ENCODE results near the gene LRRC32.

The LRRC32 gene

DNA sequence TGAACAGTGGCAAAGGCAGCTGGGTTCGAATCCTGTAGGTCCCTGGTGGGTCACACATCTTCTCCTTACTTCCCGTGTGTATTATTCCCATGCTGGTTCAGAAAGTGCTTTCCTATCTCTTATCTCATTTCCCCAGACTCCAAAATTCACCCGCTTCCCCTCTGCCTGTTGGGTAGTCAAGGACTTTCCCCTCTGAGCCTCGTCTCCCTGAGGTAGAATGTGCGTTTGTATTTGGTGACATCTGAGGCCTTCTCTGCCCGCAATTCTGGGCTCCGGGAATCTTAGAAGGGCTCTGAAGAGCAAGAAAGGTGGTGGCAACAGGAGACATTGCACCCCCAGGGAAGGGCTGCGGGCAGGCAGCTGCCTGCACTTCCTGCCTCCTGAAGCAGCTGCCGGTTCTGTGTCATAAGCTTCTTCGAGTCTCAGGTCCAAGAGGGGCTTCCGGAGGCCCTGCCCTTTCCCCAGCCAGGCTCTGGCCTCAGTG lies 5.9 kb downstream of the LRRC32 start:
- TF ChIP-seq, protein P1, sequence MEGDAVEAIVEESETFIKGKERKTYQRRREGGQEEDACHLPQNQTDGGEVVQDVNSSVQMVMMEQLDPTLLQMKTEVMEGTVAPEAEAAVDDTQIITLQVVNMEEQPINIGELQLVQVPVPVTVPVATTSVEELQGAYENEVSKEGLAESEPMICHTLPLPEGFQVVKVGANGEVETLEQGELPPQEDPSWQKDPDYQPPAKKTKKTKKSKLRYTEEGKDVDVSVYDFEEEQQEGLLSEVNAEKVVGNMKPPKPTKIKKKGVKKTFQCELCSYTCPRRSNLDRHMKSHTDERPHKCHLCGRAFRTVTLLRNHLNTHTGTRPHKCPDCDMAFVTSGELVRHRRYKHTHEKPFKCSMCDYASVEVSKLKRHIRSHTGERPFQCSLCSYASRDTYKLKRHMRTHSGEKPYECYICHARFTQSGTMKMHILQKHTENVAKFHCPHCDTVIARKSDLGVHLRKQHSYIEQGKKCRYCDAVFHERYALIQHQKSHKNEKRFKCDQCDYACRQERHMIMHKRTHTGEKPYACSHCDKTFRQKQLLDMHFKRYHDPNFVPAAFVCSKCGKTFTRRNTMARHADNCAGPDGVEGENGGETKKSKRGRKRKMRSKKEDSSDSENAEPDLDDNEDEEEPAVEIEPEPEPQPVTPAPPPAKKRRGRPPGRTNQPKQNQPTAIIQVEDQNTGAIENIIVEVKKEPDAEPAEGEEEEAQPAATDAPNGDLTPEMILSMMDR (IDR thresholded peaks at IDR 0.05) = no peak

- TF ChIP-seq, protein P1 (IDR thresholded peaks at IDR 0.05) = no peak
These were observed 6.6 kb downstream of the LRRC32 start for GRCh38 chr11:76663912-76664440.

- TF ChIP-seq, protein P1 (IDR thresholded peaks at IDR 0.05) = no peak
These were observed 7.1 kb downstream of the LRRC32 start for GRCh38 chr11:76663486-76663810.

DNA sequence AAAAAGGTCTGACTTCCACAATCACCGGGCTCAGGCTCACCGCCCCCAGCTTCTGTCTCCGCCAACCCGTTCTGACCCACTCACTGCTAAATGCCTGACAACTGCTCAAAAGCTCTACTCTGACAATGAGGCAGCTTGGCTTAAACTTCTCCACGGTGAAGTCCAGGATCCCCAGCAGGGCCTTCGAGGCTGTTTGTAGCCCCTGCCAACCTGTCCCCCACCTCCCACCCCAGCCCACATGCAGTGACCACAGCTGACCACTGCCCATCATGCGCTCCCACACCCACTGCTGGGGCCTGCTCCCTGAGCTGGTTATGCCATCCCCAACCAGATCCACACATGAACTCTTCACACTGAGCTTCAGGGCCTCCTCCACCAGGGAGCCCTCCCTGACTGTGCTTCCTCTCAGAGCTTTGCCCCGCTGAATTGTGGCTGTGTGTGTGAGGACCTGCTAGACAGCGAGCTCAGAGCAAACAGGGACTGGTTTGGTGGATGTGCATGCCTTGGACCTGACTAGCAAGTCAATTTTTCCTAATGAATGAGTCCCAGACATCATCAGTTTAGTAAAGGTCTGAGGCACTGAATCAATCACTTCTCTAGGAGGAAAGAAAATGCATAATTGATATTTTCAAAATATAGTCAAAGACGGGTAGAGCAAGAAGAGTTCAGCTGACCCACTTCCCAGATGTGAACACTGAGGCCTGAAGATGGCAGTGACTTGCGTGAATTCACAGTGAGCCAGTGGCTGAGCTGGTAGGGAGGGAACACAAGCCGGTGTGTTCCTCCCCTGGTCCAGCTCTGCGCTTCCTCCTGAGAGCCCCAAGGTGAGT lies 7.7 kb downstream of the LRRC32 start:
- TF ChIP-seq, protein P1 (IDR thresholded peaks at IDR 0.05) = no peak

- TF ChIP-seq, protein P1 (IDR thresholded peaks at IDR 0.05) = no peak
These were observed 8.6 kb downstream of the LRRC32 start for GRCh38 chr11:76661834-76662434.

DNA sequence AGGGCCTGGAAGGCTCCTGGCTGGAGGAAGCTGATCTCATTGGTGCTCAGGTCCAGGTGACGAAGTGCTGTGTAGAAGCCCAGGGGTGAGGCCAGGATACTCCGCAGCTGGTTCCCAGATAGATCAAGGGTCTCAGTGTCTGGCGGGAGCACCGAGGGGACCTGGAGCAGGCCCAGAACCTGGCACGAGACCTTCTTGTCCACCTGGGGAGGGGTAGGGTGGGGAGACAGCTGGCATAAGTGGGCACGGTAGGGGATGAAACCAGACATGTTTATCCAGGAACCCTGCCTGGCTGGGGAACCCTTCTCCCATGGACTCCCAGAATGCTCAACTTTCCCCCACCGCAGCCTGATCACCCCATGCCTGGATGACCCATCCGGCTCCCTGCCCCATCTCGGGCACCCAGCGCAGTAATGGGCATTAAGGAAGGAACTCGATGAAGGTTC lies 9.2 kb downstream of the LRRC32 start:
- TF ChIP-seq, protein P1 (IDR thresholded peaks at IDR 0.05) = no peak

DNA sequence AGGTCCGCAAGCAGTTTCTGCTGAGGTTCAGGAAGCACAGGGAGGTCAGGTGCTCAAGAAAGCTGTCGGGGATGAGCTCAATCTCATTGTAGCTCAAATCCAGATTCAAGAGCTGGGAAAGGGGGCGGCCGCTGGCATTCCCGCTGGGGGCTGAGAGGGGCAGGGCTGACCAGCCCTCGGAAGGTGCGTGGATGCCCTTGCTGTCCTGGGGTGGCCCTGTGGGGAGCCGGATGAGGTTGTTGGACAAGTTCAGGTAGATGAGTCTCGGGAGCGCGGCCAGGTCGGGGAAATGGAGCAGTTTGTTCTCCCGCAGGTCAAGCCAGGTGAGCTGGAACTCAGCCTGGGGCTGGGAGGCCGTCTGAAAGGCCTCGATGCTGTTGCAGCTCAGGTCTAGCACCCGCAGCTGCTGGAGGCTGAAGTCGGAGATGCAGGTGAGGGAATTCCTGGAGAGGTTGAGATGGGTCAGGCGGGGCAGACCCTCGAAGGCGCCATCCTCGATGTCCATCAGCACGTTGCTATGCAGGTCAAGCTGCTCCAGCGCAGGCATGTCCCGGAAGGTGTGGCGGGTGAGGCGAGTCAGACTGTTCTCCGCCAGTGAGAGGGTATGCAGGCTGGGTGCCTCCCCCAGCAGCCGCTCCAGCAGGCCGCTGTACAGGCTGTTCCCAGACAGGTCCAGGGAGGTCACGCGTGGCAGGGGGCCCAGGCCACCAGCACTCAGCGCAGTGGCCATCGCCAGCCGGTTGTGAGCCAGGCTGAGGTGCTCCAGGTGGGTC lies 9.8 kb downstream of the LRRC32 start:
- TF ChIP-seq, protein P1 (IDR thresholded peaks at IDR 0.05) = no peak

All from LNCAP (cell line).